ENCODE results near the gene CRIM1.

The CRIM1 gene

DNA sequence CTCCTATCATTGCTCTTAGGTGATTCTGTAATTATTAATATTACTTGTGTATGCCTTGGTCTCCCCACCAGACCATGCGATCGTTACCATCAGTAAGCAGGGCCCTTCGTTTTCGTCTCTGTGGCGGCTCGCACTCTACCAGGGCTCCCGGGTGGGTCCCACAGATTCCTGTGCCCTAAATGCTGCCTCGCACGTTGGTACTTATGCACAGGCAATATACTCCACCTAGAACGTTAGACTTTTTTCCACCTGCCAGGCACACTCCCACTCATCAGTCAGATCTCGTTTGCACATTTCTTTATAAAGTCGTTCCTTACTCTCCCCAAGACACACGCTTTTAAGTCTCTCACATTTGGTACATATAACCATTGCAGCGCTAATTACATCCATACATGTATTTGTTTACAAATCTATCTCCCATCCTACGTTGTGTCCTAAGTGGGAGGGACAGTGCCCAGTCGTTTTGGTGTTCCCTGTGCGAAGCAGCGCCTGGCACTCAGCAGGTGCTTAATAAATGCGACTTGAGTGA is 241.5 kb downstream of the CRIM1 start:
- DNase-seq (ENCODE audit: extremely low read depth in 1 of 2, low read depth in 1 of 2): no peak

DNA sequence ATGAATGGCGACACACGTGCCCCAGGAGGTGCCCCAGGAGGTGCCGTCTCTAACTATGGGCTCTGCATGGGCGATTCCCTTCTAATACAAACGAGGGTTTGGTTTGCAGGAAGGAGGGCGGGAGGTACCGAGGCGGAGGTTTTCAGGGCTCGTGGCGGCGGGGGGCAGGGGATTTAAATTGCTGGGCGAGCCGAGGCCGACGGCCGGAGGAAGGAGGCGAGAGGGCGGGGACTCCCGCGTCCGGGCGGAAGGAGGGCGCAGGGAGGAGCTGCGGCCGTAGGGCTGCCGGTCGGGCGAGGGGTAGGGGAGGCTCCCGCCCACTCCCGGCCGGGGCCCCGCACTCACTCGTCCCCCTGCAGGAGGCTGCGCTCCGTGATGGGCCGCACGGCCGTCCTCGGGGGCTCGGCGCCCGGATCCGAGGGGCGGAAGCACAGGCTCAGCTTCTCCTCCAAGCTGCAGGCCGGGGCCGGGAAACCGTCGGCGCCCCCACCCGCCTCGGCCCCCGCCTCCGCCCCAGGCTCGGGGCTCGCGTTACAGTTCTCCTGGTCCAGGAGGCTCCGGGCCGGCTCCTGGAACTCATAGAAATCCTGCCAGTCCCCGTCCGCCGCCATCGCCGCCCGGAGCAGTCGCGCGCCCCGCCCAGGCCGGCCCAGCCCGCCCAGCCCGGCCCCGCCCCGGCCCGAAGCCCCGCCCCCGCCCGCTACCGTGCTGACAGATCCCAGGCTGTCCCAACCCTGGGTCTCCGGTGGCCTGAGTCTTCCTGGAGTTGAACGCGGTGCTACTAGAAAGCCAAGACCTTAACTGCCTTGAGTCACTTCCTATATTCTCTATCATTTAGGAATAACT is 242.2 kb downstream of the CRIM1 start, which contains the start of gene FEZ2:
Gene FEZ2 (minus strand): TSS at position 637 of the 846 bp plus-strand sequence. CDS start 26 bp downstream, at position 611.
- DNase-seq (ENCODE audit: extremely low read depth in 1 of 2, low read depth in 1 of 2): peak; percentile 55 to 70

Measured in stimulated activated CD8-positive, alpha-beta memory T cell treated with anti-CD3 and anti-CD28 coated beads, Interleukin-7, amount 100 ng/mL, for 48 hours (primary cell).